IPS-18c (cell line): ENCODE measurements around the gene OTOG.

Source experiments
- H3K4me3 ChIP-seq: 2 replicates; pipeline ENCODE4 v1.7.0; 2013; ENCODE audit warnings: low read depth, mild to moderate bottlenecking, low read length, moderate library complexity; ENCODE audit not compliant: insufficient read depth
- H3K9me3 ChIP-seq: one replicate; pipeline ENCODE4 v1.6.1; 2013; ENCODE audit warnings: mild to moderate bottlenecking, low read length, moderate library complexity; ENCODE audit not compliant: control insufficient read depth, insufficient read depth

OTOG gene

DNA sequence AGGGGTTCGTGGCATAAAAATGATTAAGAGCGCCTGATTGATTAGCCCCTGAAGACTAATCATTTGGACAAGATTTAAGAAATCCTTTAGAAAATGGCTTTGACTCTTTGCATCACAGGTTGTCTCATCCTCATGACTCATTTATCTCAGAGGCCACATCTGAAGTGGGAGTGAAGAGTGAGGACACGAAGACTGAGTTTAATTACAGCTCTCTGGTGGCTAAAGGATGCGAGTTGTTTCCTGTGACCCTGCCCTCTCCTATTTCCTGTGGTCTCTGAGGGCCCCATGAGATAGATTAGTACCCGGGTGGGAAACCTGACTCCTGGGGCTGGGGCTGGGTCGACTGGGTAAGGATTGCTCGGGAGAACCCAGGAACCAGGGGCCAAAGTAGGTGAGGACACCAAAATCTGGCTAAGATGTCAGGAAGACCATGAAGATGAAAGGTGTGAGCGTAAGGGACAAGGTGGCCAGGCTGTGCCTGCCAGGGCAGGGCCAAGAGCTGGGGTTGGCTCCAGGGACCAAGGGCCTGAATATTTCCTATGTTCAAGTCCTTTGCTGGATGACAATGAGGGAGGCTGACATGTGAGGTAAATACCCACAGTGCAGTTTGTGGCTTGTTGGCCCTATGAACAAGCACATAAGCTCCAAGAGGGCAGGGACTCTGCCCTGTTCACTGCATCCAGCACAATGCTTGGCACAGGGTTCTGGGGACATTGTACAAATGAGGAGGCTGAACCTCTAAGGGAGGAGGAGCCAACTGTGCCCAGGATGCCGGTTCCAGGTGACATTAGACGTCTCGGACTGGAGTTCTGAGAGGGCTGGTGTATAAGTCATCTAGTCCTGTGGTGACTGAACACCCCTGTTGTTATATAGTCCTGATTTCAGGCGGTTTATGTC lies 3.6 kb downstream of the OTOG start:
- H3K4me3 ChIP-seq: no peak overlapping the region
- H3K9me3 ChIP-seq: no peaks in the 10 kb centered on the region

DNA sequence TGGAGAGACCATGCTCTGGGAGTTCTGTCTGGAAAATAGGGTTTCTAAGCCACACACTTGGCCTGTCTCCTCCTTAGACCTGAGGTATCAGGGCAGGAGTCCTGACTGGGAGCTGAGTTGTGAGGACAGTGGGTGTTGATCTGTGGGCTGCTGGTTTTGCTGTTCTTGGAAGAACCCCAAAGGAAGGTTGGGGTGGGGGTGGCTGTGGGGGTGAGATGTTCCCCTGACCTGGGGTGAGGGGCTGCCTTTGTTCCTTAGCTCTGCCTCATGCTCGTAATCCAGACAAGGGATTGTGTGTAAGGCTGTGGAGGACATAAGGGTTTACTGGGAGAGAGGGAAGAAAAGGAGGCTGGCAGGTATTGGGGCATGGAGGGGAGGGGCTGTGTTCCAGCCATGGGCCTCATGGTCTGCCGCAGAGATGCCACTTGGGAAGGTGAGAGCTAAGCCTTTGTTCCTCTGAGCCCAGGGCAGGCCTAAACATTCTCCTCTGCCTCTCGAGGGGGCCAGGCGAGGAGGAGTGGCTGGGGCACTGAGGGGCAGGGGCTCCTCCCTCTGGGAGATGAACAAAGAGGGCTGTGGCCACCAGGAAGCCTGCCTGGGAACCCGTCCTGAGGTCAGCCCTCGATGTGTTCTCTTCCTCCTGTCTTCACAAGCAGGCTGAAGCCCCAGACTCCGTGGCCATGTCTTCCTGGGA lies 4.4 kb downstream of the OTOG start:
- Histone ChIP-seq H3K4me3 (no peak overlapping the region), H3K9me3 (no peaks in the 10 kb centered on the region)

DNA sequence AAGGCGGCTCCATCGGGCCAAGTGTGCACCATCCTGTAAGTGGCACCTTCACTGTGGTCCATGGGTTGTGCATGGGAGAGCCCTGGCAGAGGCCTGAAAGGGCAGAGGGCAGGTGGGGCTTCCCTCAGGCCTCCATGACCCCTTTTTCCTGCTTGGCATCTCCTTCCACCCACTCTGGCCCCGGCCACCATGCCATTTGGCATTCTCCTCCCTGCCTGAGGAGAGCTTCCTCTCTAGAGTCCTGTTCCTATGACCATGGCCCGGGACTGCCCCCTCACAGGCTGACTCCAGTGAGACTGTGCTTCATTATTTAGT lies 4.9 kb downstream of the OTOG start:
- Histone ChIP-seq H3K9me3 (no peaks in the 10 kb centered on the region), H3K4me3 (no peak overlapping the region)

DNA sequence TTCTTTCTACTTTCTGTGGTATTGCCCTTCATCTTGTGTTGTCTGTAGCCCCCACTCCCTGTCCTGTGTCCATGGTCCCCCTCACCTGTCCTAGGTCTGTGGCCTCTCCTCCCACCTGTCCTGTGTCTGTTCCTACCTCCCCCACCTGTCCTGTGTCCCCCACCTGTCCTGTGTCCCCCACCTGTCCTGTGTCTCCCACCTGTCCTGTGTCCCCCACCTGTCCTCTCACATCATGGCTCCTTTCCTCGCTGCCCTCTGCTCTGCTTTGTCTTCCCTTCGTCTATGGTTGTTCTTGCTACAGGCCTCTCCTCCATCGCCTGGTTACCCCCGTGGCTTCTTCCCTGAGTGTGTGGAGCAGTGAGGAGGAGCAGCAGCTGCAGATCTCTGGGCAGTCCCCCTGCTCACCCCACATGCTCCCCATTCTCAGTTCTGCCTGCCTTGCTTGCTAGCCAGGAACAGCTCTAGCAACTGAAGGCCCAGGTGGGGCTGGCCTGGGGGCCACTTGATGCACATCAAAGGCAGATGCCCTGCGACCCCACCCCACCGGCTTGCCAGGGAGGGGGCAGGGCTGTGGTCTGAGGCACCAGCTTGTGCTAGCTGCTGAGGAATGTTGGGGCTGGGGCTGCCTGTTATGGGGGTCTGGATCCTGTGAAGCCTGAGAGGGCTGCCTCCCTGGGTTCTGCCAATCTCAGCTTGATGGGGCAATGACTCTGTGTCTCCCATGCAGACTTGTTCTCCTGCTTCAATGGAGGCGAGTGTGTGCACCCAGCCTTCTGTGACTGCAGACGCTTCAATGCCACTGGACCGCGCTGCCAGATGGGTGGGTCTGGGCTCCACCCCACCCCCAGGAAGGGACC lies 5.6 kb downstream of the OTOG start:
- Histone ChIP-seq H3K4me3 (no peak overlapping the region), H3K9me3 (peaks cover 1% of the 10 kb centered on the region)

DNA sequence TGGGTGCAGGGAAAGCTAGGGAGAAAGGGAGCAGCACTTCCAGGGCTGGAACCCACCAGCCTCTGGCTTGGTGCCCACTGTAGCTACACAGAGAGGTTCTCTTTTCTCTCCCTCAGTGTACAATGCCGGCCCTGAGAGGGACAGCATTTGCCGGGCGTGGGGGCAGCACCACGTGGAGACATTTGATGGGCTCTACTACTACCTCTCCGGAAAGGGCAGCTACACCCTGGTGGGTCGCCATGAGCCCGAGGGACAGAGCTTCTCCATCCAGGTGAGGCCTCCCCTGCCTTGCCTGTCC lies 6.1 kb downstream of the OTOG start:
- no peak overlapping the region for H3K4me3 ChIP-seq

DNA sequence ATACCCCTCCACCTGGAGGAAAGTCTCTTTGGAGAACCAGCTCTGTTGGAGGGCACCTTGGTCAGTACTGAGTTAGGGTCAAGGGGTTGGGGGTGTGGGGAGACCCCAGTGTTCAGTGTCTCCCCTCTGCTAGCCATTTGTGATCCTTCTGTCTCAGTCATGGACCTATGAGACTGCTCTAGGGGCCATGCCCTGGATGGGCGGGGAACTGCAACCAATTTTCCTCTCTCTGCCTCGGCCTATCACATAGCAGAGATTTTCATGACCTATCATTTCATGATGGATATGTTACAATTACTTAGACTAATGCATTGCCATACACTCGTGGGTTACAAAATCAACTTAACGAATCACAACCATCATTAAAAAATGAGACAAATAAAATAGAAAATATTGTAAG lies 7.4 kb downstream of the OTOG start:
- Histone ChIP-seq H3K9me3 (peaks cover 2% of the 10 kb centered on the region), H3K4me3 (no peak overlapping the region)

More for the DNA sequence above, 6.1 kb downstream of the OTOG start:
- H3K9me3 ChIP-seq: peaks cover 2% of the 10 kb centered on the region

DNA sequence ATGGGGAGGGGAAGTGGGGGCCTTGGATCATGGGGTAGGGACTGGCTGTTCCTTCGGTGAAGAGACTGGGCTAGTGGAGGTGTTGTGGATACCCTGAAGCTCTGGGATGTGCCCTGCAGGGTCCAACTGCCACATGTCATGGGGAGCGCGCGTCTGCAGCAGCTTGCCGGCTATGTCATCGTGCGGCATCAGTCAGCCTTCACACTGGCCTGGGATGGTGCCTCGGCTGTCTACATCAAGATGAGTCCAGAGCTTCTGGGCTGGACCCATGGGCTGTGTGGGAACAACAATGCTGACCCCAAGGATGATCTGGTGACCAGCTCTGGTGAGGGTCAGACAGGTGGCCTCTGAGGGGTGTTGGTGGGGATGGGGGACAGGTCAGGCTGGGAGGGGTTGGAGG lies 9.9 kb downstream of the OTOG start:
- peaks cover 2% of the 10 kb centered on the region for H3K9me3 ChIP-seq
- H3K4me3 ChIP-seq: no peak overlapping the region

DNA sequence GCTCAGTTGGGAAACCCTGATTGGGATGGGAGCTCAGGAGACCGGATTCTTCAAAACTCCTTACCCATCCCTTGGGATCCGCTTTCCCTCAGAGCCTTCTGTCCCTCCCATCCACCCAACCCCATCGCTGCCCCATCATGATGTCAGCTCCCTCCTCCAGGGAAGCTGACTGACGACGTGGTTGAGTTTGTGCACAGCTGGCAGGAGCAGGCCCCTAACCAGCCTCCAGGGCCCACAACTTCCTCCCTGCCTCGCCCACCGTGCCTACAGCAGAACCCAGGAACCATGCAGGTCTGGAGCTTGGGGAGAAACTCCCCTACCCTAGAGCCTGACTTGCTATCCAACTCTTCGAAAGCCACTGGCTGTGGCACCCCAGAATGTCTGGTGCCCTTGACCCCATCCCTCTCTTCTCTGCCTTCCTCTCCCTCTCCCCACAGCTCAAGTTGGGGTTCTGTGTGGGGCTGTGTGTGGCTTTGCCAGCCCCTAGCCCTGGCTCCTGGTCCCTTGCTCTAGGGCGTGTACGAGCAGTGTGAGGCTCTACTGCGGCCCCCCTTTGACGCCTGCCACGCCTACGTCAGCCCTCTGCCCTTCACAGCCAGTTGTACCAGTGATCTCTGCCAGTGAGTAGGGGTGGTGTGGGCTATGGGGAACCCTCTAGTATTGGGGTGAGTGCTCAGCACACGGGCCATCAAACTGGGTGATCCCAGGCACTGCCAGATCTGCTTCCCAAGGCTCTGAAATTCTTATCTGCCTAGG lies 11.1 kb downstream of the OTOG start:
- Histone ChIP-seq H3K9me3 (peaks cover 2% of the 10 kb centered on the region), H3K4me3 (no peak overlapping the region)

DNA sequence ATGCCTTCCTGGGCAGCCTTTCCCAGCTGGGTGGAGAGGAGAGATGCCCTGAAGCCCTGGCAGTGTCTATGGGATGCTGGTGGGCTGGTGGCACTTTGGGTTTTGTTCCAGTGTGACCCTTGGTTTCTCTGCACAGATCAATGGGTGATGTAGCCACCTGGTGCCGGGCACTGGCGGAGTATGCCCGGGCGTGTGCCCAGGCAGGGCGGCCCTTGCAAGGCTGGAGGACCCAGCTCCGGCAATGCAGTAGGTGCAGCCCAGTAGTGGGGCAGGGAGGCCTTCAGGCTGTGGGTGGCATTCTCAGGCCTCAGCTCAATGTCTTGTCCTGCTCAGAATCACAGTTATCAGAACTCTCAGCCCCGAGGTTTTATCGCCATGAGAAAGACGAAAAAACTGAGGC lies 11.9 kb downstream of the OTOG start:
- peaks cover 2% of the 10 kb centered on the region for H3K9me3 ChIP-seq
- no peak overlapping the region for H3K4me3 ChIP-seq

DNA sequence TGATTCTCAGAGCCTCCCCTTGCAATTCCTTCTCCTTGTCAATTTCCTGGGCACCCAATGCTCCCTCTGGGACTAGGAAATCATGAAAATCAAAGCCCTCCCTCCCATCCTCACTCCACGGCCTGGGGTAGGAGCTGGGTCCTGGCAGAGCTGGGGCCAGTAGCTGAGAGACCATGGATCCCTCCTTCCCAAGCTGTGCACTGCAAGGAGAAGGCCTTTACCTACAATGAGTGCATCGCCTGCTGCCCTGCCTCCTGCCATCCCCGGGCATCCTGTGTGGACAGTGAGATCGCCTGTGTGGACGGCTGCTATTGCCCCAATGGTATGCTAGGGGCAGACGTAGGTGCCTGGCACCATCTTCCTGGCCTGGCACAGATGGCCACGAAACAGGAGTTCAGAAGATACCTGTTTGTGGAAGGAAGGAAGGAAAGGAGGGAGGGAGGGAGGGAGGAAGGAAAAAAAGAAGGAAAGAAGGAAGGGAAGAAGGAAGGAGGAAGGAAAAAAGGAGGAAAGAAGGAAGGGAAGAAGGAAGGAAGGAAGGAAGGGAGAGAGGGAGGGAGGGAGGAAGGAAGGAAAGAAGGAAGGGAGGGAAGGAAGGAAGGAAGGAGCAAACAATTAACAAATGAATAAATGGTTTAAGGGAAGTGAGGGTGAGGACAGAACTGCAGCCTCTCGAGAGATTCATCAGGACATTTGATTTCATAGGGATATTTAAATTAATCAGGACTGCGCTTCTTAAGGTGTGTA lies 12.5 kb downstream of the OTOG start:
- H3K9me3 ChIP-seq: peaks cover 2% of the 10 kb centered on the region
- no peak overlapping the region for H3K4me3 ChIP-seq

DNA sequence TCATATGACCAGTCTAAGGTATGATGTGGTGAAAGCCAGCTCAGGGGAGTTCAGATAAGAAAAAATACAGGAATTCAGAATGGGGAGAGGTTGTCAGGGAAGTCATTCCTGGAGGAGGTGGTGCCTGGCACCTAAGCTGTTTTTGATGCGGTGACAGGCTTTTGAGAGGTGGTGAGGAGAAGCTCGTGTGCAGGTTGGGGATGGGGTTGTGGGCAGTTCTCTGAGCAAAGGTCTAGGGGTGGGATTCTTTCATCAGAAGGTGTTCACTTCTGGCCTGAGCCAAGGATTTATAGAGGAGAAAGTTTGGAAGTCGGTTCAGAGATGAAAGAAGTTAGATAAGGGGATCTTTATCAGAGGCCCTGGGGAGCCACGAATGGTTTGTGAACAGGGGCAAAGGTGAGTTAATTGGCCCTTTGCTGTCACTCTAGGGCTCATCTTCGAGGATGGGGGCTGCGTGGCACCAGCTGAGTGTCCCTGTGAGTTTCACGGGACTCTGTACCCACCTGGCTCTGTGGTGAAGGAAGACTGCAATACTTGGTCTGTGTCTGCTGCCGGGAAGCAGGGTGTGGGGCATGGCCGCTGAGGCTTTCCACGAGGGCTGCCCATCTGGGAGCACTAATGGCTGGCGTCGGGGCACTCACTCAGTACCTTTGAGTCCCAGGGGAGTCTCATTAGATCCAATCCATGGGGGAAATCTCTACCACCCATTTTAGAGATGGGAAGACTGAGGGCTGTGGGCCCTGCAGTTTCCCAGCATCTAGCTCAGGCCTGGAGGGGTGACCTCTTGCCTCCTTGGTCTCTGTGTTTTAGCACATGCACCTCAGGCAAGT lies 13.4 kb downstream of the OTOG start:
- Histone ChIP-seq H3K4me3 (no peak overlapping the region), H3K9me3 (peaks cover 2% of the 10 kb centered on the region)

DNA sequence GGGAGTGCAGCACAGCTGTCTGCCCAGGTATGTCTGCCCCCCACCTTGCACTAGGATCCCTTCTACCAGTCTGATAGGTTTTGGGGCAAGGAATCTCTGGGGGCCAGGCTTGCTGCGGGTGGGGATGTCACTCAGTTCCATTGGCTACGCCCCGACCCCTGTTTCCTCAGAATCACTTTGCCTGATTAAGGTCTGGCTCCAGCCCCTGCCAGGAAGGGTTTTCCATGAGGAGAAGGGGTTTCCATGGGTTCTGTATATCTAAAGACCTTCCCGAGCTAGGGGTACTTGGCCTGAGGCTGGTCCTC lies 14.0 kb downstream of the OTOG start:
- peaks cover 2% of the 10 kb centered on the region for H3K9me3 ChIP-seq
- no peak overlapping the region for H3K4me3 ChIP-seq

DNA sequence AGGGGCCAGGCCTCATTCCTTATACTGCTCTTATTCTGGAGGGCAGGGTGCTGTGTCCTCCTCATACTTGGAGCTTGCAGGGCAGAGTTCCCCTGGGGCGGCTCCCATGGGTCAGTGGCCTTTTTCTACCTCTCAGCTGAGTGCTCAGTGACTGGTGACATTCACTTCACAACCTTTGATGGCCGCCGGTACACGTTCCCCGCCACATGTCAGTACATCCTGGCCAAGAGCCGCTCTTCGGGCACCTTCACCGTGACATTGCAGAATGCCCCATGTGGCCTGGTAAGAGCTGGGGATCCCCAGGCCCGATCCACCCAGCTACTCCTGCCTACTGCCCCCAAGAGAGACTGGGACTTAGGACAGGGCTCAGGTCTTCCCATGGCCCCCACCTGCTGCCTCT lies 14.5 kb downstream of the OTOG start:
- Histone ChIP-seq H3K9me3 (peaks cover 2% of the 10 kb centered on the region), H3K4me3 (no peak overlapping the region)

DNA sequence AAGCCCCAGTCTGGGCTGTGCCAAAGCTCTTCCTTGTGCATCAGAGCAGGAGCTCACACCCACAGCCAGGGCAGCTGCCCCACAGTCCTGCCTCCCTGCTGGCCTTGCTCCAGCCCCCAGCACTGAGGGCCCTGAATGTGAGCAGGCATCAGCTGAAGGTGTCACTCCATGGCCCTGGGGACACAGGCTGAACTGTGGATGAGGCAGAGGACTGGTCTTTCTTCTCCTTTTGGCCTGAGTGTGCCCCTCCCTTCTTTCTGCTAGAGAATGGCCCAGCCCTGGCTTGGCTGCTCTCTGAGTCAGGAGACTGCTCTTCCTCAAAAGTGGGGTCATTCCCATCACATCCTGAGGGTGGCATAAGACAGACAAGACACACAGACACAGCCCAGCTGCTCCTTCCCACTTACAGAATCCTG lies 16.2 kb downstream of the OTOG start:
- Histone ChIP-seq H3K4me3 (no peak overlapping the region), H3K9me3 (no peaks in the 10 kb centered on the region)

DNA sequence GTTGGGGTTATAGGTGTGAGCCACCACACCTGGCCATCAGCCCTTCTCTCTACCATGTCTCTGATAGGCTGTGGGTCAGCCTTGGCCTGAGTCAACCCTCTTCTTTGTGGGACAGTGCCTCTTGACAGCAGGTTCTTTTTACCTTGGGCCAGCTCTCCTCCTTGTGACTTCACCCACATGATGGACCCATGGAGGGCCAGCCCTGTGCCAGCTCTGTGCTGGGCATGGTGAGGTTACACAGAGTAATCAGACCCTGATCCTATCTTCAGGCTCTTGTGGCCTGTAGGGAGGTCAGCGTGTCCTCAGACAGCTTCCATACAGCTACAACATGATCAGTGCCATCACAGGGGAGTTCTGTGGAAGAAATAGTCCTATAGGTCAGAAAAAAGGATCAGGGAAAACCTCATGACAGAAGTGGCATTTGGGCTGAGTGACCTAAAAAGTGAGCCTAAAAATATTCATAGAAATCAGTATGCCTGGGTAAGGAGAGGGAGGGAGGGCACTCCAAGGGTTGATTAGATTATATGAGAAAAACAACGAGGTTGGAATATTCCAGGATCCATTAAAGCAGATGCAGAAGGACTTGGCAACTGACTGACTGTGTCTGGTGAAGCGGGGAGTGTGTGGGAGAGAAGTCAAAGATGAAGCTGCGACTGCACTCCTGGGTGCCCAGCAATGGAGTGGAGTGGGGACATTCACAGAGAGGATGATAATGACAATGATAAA lies 17.1 kb downstream of the OTOG start:
- no peaks in the 10 kb centered on the region for H3K9me3 ChIP-seq
- H3K4me3 ChIP-seq: no peak overlapping the region

DNA sequence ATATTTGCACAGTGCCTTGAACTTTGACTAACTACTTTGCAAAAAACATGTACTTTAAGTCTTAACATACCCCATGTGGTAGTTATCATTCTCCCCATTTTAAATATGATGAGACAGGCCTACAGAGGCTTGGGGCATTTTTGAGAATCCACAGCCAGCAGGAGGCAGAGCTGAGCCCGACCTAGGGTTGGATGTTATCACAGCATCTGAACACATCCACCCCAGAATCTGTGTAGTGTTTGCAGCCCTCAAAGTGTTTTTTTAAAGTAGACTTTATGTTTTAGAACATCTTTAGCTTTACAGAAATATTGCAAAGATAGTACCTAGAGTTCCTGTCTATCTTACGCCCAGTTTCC lies 17.6 kb downstream of the OTOG start:
- Histone ChIP-seq H3K9me3 (no peaks in the 10 kb centered on the region), H3K4me3 (no peak overlapping the region)
